Naive B cell (primary cell): Measurements from ENCODE around the gene FAM89B. TPM values are rescaled to one million over a fixed set of nuclear protein-coding genes. Genes with fewer than 3 reads are reported as not detected.

Source experiments
- ATAC-seq, 2 donors: fragments of 150-1000 bp; cut with Tn5 transposase; 2 replicates each; pipeline ENCODE4 v1.10.0; 2021; ENCODE audit warnings: low read depth in 2 of 2, mild to moderate bottlenecking in 2 of 2, moderate library complexity in 2 of 2
- DNase-seq: peaks from one replicate; pipeline ENCODE4 v3.0.0; 2022
- H3K27ac Mint-ChIP-seq, 6 donors: one replicate each; pipeline ENCODE4 v1.8.0; 2020 to 2022; ENCODE audit warnings: mild to moderate bottlenecking in 6 of 6, mixed read lengths in 6 of 6, moderate library complexity in 5 of 6, inconsistent platforms in 2 of 6
- H3K27me3 Mint-ChIP-seq, 3 donors: one replicate each; pipeline ENCODE4 v1.8.0; 2021 to 2022; ENCODE audit warnings: mixed read lengths in 3 of 3, mild to moderate bottlenecking in 1 of 3
- H3K36me3 Mint-ChIP-seq, 2 donors: one replicate each; pipeline ENCODE4 v1.8.0; 2020 to 2022; ENCODE audit warnings: mixed read lengths in 2 of 2, inconsistent platforms in 1 of 2, mild to moderate bottlenecking in 1 of 2
- H3K4me1 Mint-ChIP-seq, 3 donors: one replicate each; pipeline ENCODE4 v1.8.0; 2020 to 2022; ENCODE audit warnings: mixed read lengths in 3 of 3, inconsistent platforms in 1 of 3, mild to moderate bottlenecking in 1 of 3, moderate library complexity in 1 of 3
- H3K4me3 Mint-ChIP-seq, 8 donors: one replicate each; pipeline ENCODE4 v1.8.0; 2020 to 2022; ENCODE audit warnings: mild to moderate bottlenecking in 8 of 8, mixed read lengths in 8 of 8, moderate library complexity in 8 of 8, inconsistent platforms in 2 of 8
- H3K9me3 Mint-ChIP-seq, 7 donors: one replicate each; pipeline ENCODE4 v1.8.0; 2020 to 2022; ENCODE audit warnings: mixed read lengths in 7 of 7, mild to moderate bottlenecking in 5 of 7, inconsistent platforms in 2 of 7, moderate library complexity in 1 of 7
- polyA plus RNA-seq, 6 donors: library from polyadenylated mRNA; unstranded; fragments of 300-500 nt; fragmentation: Illumina TruSeq; gene quantifications; one replicate each; pipeline ENCODE4 v1.2.3, GENCODE V29; 2021; ENCODE audit warnings: low read depth in 6 of 6

Gene FAM89B
- polyA plus RNA-seq, 6 donors from 2014 or later, result 44.3 to 82.6 (median 61.8) TPM

DNA sequence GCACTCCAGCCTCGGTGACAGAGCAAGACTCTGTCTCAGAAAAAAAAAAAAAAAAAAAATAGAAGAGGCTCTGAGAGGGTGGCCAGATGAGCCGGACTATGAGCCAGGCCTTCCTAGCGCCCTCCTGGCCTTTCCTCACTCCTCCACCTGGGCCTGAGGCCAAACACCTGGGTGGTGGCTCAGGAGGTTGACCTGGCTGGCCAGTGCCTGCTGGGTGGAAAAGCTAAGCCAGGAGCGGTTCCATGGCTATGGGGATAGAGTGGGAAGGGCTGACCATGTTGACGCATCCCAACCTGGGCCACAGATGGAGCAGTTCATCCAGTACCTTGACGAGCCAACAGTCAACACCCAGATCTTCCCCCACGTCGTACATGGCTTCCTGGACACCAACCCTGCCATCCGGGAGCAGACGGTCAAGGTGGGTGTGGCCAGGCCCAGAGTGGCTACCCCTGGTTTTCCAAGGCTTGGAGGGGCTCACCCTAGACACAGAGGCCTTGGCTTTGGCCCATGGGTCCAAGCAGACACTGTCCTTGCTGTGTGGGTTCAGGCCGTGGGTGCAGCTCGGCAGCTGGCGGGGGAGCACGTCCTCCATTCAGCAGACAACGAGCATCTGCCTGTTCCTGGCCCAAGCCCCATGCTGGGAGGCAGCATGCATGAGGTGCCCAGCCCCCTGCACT is 39.8 kb upstream of the FAM89B start:
- peaks cover 11 to 16% (median 15%) of the 10 kb centered on the region in 3 donors for H3K4me1 Mint-ChIP-seq
- H3K9me3 Mint-ChIP-seq, result no peaks in the 10 kb centered on the region
- no peaks in the 10 kb centered on the region for H3K27me3 Mint-ChIP-seq
- no peak overlapping the region for H3K4me3 Mint-ChIP-seq
- H3K36me3 Mint-ChIP-seq, result no peaks in the 10 kb centered on the region
- no peak overlapping the region for H3K27ac Mint-ChIP-seq
- ATAC-seq, result no peak
- no peak for DNase-seq

DNA sequence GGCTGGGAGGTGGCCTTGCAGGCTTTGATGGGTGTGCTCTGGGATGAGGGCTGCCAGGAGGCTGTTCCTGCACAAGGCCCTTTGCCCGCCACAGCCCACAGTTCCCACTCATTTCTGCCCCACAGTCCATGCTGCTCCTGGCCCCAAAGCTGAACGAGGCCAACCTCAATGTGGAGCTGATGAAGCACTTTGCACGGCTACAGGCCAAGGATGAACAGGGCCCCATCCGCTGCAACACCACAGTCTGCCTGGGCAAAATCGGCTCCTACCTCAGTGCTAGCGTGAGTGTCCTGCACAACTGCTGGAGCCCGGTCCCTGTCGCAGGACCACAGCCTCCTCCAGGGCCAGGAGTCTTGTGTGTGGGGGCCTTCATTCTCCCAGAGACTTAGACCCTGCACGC is 37.2 kb upstream of the FAM89B start:
- H3K4me3 Mint-ChIP-seq, result peak overlapping the region in 1 of 8 donors; percentile 46
- H3K36me3 Mint-ChIP-seq, result no peaks in the 10 kb centered on the region
- no peak for ATAC-seq
- H3K27ac Mint-ChIP-seq, result no peak overlapping the region
- H3K27me3 Mint-ChIP-seq, result no peaks in the 10 kb centered on the region
- no peak for DNase-seq
- no peaks in the 10 kb centered on the region for H3K9me3 Mint-ChIP-seq
- H3K4me1 Mint-ChIP-seq, result peaks cover 8 to 15% (median 14%) of the 10 kb centered on the region in 3 donors

DNA sequence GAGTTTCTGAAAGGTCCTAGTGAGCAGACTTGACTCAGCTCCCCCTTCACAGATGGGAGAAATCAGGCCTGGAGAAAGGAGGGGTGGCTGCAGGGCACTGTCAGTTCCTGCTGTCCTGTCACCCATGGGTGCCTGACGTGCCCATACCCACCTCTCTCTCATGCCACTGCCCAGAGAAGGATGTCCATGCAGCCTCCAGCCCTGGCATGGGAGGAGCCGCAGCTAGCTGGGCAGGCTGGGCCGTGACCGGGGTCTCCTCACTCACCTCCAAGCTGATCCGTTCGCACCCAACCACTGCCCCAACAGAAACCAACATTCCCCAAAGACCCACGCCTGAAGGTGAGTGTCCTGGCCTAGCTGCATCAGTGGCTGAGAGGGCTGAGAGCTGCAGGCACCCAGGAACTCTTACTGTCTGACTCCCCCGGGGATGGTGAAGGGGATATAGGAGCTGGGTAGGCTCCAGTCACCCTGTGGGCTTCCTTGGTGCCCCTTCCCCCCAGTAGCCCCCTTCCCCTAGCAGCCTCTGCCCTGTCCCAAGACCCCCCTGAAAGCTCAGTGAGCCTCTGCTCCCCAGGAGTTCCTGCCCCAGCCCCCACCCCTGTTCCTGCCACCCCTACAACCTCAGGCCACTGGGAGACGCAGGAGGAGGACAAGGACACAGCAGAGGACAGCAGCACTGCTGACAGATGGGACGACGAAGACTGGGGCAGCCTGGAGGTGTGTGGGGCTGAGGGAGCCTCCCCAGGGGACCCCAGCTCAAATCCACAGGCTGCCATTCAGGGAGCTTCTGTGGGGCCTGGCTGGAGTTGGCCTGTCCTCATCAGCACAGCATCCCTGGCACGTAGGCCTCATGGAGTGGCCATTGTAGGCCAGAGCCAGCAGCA is 35.7 kb upstream of the FAM89B start:
- DNase-seq, result no peak
- Mint-ChIP-seq H3K27ac (peak overlapping the region in 3 of 6 donors; percentile 59 to 67 (median 66)), H3K36me3 (no peaks in the 10 kb centered on the region), H3K27me3 (no peaks in the 10 kb centered on the region), H3K9me3 (no peaks in the 10 kb centered on the region), H3K4me3 (peak overlapping the region in 1 of 8 donors; percentile 21), H3K4me1 (peaks cover 12 to 20% (median 14%) of the 10 kb centered on the region in 3 donors)
- no peak for ATAC-seq

DNA sequence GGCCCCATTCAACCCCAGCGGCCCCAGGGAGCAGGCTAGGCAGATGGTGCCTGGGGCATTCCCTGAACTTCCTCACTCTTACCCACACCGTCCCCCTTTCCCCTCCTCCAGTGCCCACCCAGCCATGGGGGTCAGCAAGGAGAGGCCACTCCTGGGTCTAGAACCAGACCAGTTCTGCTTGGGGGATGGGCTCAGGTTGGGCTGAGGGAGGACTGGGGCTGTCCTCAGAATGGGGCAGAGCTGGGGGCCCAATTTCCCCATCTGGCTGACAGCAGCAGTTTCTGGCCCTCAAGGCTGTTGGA is 35.1 kb upstream of the FAM89B start:
- H3K4me1 Mint-ChIP-seq, result peaks cover 16 to 25% (median 20%) of the 10 kb centered on the region in 3 donors
- H3K27me3 Mint-ChIP-seq, result no peaks in the 10 kb centered on the region
- no peaks in the 10 kb centered on the region for H3K9me3 Mint-ChIP-seq
- DNase-seq, result no peak
- H3K27ac Mint-ChIP-seq, result peak overlapping the region in 1 of 6 donors; percentile 66
- no peak for ATAC-seq
- peak overlapping the region in 6 of 8 donors; percentile 47 to 86 (median 66) for H3K4me3 Mint-ChIP-seq
- H3K36me3 Mint-ChIP-seq, result no peaks in the 10 kb centered on the region

DNA sequence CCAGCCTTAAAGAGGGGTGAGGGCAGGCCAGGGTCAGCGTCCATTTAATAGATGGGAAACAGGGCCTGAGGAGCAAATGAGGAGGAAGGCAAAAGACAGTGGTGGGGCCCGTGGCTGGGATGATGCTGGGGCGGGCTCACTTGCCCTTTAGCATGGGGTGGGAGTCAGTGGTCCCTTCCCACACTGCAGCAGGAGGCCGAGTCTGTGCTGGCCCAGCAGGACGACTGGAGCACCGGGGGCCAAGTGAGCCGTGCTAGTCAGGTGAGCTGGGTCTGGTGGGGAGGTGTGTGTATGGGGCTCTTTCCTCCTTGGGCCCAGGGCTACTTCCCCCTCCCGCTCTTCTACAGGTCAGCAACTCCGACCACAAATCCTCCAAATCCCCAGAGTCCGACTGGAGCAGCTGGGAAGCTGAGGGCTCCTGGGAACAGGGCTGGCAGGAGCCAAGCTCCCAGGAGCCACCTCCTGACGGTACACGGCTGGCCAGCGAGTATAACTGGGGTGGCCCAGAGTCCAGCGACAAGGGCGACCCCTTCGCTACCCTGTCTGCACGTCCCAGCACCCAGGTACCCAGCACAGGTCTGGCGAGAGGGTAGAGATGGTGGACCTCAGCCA is 34.6 kb upstream of the FAM89B start:
- Mint-ChIP-seq H3K27ac (peak overlapping the region in 3 of 6 donors; percentile 54 to 88 (median 66)), H3K36me3 (no peaks in the 10 kb centered on the region), H3K9me3 (no peaks in the 10 kb centered on the region), H3K4me1 (peaks cover 19 to 30% (median 24%) of the 10 kb centered on the region in 3 donors), H3K27me3 (no peaks in the 10 kb centered on the region), H3K4me3 (peak overlapping the region in 7 of 8 donors; percentile 25 to 86 (median 64))
- DNase-seq, result no peak
- no peak for ATAC-seq

DNA sequence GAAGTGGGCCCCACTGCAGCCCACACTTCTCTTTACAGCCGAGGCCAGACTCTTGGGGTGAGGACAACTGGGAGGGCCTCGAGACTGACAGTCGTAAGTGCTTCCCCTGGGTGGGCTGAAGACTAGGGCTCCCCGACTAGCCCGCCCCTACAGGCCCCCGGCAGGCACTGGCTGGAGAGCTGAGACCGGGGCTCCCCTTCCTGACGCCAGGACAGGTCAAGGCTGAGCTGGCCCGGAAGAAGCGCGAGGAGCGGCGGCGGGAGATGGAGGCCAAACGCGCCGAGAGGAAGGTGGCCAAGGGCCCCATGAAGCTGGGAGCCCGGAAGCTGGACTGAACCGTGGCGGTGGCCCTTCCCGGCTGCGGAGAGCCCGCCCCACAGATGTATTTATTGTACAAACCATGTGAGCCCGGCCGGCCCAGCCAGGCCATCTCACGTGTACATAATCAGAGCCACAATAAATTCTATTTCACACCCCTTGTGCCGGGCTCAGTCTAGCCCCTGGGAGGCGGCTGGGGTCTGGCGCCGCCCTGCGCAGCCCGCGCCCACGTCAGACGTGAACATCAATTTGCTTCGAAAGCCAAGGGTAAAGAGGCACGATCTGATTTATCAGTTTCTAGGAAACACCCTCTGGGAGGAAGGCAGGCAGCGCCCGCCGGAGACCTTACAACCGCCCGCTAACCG is 34.0 kb upstream of the FAM89B start:
- Mint-ChIP-seq H3K27me3 (no peaks in the 10 kb centered on the region), H3K4me1 (peaks cover 21 to 33% (median 31%) of the 10 kb centered on the region in 3 donors), H3K36me3 (no peaks in the 10 kb centered on the region), H3K27ac (peak overlapping the region in 2 of 6 donors; percentile 66 to 73), H3K9me3 (no peaks in the 10 kb centered on the region), H3K4me3 (peak overlapping the region; percentile 39 to 76 (median 64))
- ATAC-seq (no peak), DNase-seq (no peak)

DNA sequence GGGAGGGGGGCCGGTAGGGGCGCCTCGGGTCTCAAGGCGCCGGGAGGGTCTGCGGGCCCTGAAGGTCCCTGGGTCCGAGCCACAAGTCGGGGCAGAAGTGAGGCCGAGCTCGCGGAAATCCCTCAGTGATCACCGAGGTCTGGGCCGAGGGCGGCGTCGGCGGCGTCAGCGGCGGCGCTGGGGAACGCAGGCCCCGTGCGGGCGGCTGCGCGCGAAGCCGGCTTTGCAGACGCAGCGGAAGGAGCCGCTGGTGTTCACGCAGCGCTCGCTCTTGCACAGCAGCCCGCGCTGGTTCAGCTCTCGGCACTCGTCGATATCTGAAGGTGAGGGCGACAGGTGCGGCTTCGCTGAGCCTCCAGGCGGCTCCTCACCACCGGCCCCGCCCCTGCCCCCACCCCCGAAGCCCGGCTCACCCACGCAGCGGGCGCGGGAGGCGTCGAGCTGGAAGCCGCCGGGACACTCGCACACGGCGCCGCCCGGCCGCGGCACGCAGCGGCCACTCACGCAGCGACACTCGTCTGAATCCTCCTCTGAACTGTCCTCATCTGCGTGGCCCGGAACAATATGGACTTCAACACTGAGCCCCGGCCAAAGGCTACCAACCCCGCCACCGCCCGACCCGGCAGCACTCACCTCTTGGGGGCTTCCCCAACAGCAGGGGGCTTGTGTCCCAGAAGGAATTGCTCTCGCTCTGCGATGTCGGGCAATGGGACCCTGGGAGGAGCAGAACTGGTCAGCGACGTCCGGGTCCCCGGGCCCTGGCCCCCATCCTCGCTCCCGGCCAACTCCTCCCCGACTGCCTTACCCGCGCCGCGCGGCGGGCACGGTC is 33.2 kb upstream of the FAM89B start:
- Mint-ChIP-seq H3K27ac (peak overlapping the region in 2 of 6 donors; percentile 61 to 97), H3K4me1 (peaks cover 26 to 38% (median 37%) of the 10 kb centered on the region in 3 donors), H3K4me3 (peak overlapping the region in 6 of 8 donors; percentile 15 to 79 (median 65)), H3K36me3 (no peaks in the 10 kb centered on the region), H3K27me3 (no peaks in the 10 kb centered on the region), H3K9me3 (no peaks in the 10 kb centered on the region)
- no peak for DNase-seq
- ATAC-seq, result no peak

DNA sequence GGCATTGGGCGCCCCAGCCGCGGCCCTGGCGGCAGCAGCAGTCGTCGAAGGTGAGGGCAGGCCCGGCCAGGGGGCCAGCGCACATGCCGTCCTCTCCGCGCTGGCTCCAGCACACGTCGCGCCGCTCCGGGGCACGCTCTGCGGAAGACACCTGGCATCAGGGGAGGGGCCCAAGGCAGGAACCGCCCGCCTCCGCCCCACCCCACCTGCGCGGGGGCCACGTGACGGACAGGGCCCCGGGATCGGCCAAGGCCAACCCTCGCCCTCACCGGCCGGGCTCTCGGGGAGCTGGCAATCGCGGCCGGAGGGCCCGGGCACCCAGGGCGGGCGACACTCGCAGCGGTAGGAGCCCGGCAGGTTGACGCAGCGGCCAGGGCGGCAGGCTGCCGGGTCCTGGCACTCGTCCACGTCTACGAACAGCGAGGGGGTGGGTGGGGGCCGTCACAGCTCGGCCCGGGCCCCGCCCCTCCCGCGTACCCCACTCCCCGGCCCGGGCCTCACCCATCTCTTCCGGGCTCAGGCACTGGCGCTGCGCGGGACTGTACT is 32.5 kb upstream of the FAM89B start:
- Mint-ChIP-seq H3K9me3 (no peaks in the 10 kb centered on the region), H3K4me3 (peak overlapping the region; percentile 79 to 95 (median 90)), H3K36me3 (no peaks in the 10 kb centered on the region)

DNA sequence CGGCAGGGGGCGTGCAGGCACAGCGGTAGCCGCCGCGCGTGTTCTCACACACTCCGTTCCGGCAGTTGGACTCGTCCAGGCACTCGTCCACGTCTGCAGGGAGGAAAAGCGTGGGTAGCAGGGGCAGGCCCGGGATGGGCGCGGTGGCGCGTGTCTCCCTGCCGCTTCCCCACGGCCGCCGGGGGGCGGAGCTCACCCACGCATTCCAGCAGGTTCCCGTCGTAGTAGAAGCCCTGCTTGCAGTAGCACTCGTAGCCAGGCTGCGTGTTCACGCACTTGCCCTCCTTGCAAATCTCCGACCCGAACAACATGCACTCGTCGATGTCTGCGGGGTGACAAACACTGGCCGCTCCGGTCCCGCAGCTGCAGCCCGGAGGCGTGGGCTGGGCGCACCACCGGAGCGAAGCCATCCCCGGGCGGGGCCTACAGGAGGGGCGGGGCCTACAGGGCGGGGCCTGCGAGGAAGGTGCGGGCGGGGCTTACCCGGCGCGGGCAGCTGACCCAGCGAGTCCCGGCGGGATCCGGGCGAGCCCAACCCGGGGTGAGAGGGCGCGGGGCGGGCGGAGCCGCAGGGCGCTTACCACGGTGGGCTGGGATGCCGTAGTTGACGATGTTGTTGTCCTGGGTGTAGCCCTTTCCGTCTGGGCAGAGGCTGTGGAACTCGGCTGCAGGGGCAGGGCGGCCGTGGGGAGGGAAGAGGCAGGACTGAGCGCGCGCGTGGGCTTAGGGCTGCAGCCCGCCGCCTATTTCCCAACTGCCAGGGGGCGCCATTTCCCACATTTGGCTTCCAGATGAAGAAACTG is 31.8 kb upstream of the FAM89B start:
- no peaks in the 10 kb centered on the region for H3K36me3 Mint-ChIP-seq
- H3K27me3 Mint-ChIP-seq, result no peaks in the 10 kb centered on the region
- peak; percentile 72 to 79 for ATAC-seq
- H3K9me3 Mint-ChIP-seq, result no peaks in the 10 kb centered on the region
- peaks cover 34 to 47% (median 45%) of the 10 kb centered on the region in 3 donors for H3K4me1 Mint-ChIP-seq
- H3K27ac Mint-ChIP-seq, result peak overlapping the region; percentile 91 to 99 (median 94)
- peak overlapping the region; percentile 79 to 95 (median 90) for H3K4me3 Mint-ChIP-seq
- DNase-seq, result peak; percentile 91

More for the DNA sequence above, 32.5 kb upstream of the FAM89B start:
- no peak for DNase-seq
- peak; percentile 71 to 74 for ATAC-seq
- H3K27me3 Mint-ChIP-seq, result no peaks in the 10 kb centered on the region
- peaks cover 27 to 40% (median 39%) of the 10 kb centered on the region in 3 donors for H3K4me1 Mint-ChIP-seq
- H3K27ac Mint-ChIP-seq, result peak overlapping the region; percentile 66 to 99 (median 94)

DNA sequence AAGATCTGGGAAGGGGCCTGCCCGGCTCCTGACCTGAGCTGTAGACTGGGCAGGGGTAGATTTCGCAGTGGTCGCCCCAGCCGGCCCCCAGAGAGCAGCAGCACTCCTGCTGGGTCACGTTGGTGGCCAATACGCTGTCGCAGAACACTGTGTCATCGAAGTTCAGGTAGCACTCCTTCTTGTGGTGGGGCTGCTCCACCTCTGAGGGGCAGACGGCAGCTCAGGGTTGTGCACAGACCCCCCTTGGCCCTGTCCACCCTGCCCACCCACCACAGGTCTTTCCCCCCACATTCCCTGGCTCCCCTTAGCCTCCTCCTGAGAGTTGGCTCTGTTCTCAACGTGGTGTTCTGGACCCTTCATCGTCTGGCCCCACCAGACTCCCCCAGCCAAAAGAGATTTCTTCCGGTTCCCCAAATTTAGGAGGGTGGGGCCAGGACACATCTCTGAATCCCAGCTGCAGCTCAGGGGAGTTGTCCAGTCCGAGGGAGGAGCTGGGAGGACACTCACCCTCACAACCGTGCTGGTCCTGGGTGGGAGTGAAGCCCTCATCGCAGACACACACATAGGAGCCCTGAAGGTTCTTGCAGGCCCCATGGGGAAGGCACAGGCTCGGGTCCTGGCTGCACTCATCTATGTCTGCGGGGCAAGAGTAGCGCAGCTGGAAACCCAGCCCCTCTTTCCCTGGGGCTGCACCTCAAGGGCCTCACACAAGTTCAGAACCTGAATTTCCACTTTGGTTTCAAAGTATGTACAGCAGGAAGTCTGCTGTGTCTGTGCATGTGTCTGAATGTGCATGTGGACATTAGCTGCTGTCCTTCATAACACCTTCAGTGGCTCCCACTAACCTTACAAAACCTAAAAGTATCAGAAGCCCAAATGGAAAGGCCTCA is 31.0 kb upstream of the FAM89B start:
- no peaks in the 10 kb centered on the region for H3K27me3 Mint-ChIP-seq
- ATAC-seq (no peak), DNase-seq (no peak)
- H3K36me3 Mint-ChIP-seq, result no peaks in the 10 kb centered on the region
- H3K27ac Mint-ChIP-seq, result peak overlapping the region; percentile 91 to 99 (median 96)
- peak overlapping the region; percentile 79 to 95 (median 90) for H3K4me3 Mint-ChIP-seq
- no peaks in the 10 kb centered on the region for H3K9me3 Mint-ChIP-seq
- peaks cover 42 to 53% (median 53%) of the 10 kb centered on the region in 3 donors for H3K4me1 Mint-ChIP-seq
